Measurements from ENCODE around the gene THSD8.
A peak's percentile ranks its signal among the peaks of the same experiment; 100 is the strongest.

GRCh38 chr19:12800923-12801465 is 875 bp upstream of the THSD8 start:
- TF ChIP-seq SIX5 (IDR thresholded peaks at IDR 0.05; ENCODE audit: low read depth, low read length): no peak
- TF ChIP-seq CTCF (IDR thresholded peaks at IDR 0.05; ENCODE audit: control extremely low read depth in 1 of 3, insufficient read depth in 1 of 3, low read depth in 1 of 3, low read length in 3 of 3): no peak
- TF ChIP-seq BRCA1 (IDR thresholded peaks at IDR 0.05; ENCODE audit: low read depth, low read length): no peak
- no peak for TF ChIP-seq RXRA (IDR thresholded peaks at IDR 0.05; ENCODE audit: insufficient read depth, low read depth, low read length)
- no peak for TF ChIP-seq POLR2AphosphoS5 (IDR thresholded peaks at IDR 0.05; ENCODE audit: low read depth, low read length)
- no peak for TF ChIP-seq TEAD4 (IDR thresholded peaks at IDR 0.05; ENCODE audit: low read depth, low read length)
- TF ChIP-seq ZNF274 (IDR thresholded peaks at IDR 0.05; ENCODE audit: borderline replicate concordance, extremely low read depth, low read length): no peak
- no peak for TF ChIP-seq SP1 (IDR thresholded peaks at IDR 0.05; ENCODE audit: low read depth, low read length)
- 0 out of 4 replicates have a peak, but pooled peaks of 1 of the 2 experiments have one; percentile 36 for TF ChIP-seq SIN3A (conservative IDR thresholded peaks at IDR 0.05 in 1 of 2, IDR thresholded peaks at IDR 0.05 in 1 of 2; ENCODE audit: low read depth in 1 of 2, low read length in 2 of 2)
- no peak for TF ChIP-seq BCL11A (IDR thresholded peaks at IDR 0.05; ENCODE audit: low read depth in 2 of 2, low read length in 2 of 2)
- TF ChIP-seq POLR2A (IDR thresholded peaks at IDR 0.05; ENCODE audit: control extremely low read depth in 1 of 2, low read depth in 2 of 2, low read length in 2 of 2): no peak
- no peak for TF ChIP-seq RAD21 (IDR thresholded peaks at IDR 0.05 in 1 of 2, conservative IDR thresholded peaks at IDR 0.05 in 1 of 2; ENCODE audit: low read depth in 2 of 2, low read length in 2 of 2)
- no peak for TF ChIP-seq ATF2 (IDR thresholded peaks at IDR 0.05; ENCODE audit: low read length)

Data from H1 (cell line).